BJ (cell line): ENCODE data around the gene BRD2. TPM values are rescaled to one million over a fixed set of nuclear protein-coding genes. Genes with fewer than 3 reads are reported as not detected.

Experiments
- CTCF ChIA-PET: fragments of 350-600 bp; formaldehyde crosslinking; extraction: SDS; loops from one replicate; lab custom pipeline; 2021; ENCODE audit warnings: antibody characterized with exemption, inconsistent platforms; lab: Yijun Ruan, JAX
- POLR2A ChIA-PET: fragments of 300-600 bp; sonication (Branson Sonifier 250); formaldehyde crosslinking; extraction: SDS; loops from one replicate; lab custom pipeline; 2021; ENCODE audit warnings: antibody characterized with exemption; lab: Charles Lee
- DNase-seq: peaks from one replicate; pipeline ENCODE4 v3.0.0-alpha.2; 2011; ENCODE audit warnings: low read depth
- H3K27me3 ChIP-seq: 2 replicates; pipeline ENCODE4 v1.6.0; 2011; ENCODE audit warnings: low read length; ENCODE audit not compliant: control insufficient read depth, insufficient read depth
- H3K36me3 ChIP-seq: 2 replicates; pipeline ENCODE4 v1.5.1; 2011; ENCODE audit warnings: low read length; ENCODE audit not compliant: control insufficient read depth, insufficient read depth
- H3K4me3 ChIP-seq: 2 replicates; pipeline ENCODE4 v1.5.1; 2011; ENCODE audit warnings: low read depth, mild to moderate bottlenecking, control low read depth, low read length
- polyA plus RNA-seq: library from polyadenylated mRNA; depleted of rRNA; stranded (reverse); fragments of >200 nt; gene quantifications from 2 replicates; pipeline ENCODE4 v1.2.3, GENCODE V29; 2011
- TF ChIP-seq, protein P1 (sequence below): IDR thresholded peaks from 2 replicates; pipeline ENCODE4 v1.5.1; 2011; ENCODE audit warnings: low read depth, mild to moderate bottlenecking, control low read depth, inconsistent platforms, low read length, moderate library complexity; ENCODE audit not compliant: insufficient read depth

Gene BRD2
- polyA plus RNA-seq, 1 experiment: 128 TPM

DNA sequence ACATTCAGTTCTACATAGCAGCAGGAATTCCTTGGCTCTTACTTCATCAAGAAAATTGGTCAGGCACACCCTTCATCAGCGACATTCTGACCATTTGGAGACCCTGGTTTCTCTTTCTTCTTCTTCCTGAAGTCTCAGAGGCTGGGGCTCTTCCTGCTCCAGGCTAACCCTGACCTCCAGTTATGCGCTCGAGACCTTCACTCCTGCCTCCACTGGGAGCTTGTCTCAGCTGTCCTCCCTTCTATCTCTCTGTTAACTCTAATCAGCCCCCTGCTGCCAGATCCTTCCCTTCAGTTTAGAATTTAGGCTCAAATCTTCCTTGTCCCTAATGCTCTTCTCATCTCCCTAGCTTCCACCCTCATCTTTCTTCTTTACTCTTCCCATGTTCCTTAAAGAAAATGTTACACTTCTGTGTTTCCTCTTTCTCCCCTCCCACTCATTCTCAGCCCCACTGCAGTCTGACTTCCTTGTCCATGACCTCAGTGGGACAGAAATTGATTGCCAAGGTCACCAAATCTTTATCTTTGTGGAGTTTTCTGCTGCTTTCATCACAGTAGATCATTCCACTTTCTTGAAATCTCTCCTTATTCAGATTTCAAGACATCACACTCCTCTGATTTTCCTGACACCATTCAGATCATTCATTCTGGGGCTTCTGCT lies 49.4 kb downstream of the BRD2 start:
- POLR2A ChIA-PET: no interaction called here
- TF ChIP-seq, protein P1, sequence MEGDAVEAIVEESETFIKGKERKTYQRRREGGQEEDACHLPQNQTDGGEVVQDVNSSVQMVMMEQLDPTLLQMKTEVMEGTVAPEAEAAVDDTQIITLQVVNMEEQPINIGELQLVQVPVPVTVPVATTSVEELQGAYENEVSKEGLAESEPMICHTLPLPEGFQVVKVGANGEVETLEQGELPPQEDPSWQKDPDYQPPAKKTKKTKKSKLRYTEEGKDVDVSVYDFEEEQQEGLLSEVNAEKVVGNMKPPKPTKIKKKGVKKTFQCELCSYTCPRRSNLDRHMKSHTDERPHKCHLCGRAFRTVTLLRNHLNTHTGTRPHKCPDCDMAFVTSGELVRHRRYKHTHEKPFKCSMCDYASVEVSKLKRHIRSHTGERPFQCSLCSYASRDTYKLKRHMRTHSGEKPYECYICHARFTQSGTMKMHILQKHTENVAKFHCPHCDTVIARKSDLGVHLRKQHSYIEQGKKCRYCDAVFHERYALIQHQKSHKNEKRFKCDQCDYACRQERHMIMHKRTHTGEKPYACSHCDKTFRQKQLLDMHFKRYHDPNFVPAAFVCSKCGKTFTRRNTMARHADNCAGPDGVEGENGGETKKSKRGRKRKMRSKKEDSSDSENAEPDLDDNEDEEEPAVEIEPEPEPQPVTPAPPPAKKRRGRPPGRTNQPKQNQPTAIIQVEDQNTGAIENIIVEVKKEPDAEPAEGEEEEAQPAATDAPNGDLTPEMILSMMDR: no peak
- CTCF ChIA-PET: interaction anchor here (0.6 to 1.9 kb wide), 8 partner anchors 8 to 232 kb away, joined by 3 to 13 read pairs (median 4); partner anchors contain the start of gene HLA-DOA
- H3K27me3 ChIP-seq: peaks cover 27% of the 10 kb centered on the region
- no peak overlapping the region for H3K4me3 ChIP-seq
- no peaks in the 10 kb centered on the region for H3K36me3 ChIP-seq
- no peak for DNase-seq

DNA sequence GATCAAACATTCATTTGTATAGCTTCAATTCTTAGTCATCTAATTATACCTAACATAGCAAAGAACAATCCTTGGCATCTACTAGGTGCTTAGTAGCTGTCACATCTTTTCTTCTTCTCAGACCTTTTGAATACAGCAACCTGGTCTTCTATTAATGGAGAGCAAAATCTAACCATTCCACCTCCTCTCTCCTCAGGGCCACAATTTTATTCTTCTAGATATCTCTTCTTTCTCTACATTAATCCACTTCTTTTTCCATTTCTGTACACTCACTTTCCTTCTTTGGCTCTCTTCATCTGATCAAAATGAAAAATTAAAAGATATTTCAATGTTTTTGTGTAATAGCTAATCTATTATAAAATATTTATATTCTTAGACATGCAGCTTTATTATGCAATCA lies 50.0 kb downstream of the BRD2 start:
- peaks cover 27% of the 10 kb centered on the region for H3K27me3 ChIP-seq
- ChIA-PET POLR2A (no interaction called here), CTCF (interaction anchor here (0.6 to 1.9 kb wide), 9 partner anchors 9 to 231 kb away, joined by 3 to 13 read pairs (median 3); partner anchors contain the start of gene HLA-DOA)
- no peak overlapping the region for H3K4me3 ChIP-seq
- TF ChIP-seq, protein P1: no peak
- H3K36me3 ChIP-seq: no peaks in the 10 kb centered on the region
- no peak for DNase-seq

DNA sequence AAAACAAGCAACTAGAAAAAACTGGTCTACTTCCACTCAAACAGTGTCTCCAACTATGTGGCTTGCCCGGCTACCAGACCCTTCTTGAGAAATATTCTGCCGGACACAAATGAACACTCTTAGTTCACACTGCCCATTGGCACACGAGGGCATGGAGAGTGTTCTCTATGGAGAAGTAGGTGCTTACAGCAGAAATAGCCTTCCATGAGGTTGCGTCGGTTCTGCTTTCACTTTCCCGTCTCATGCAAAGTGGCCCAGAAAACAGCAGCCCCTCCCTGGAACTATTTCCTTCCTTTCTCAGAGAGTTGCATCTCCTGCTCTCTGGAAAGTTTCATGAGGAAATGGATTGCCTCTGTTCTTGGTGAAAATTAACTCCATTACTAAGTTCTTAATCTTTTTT lies 50.5 kb downstream of the BRD2 start:
- DNase-seq: no peak
- POLR2A ChIA-PET: interaction anchor here (0.6 kb wide), 1 partner anchor 16 kb away, joined by 9 read pairs; no protein-coding TSS in a partner anchor
- Histone ChIP-seq H3K36me3 (no peaks in the 10 kb centered on the region), H3K4me3 (no peak overlapping the region), H3K27me3 (peaks cover 23% of the 10 kb centered on the region)
- TF ChIP-seq, protein P1: no peak
- CTCF ChIA-PET: interaction anchor here (0.6 to 1.9 kb wide), 8 partner anchors 9 to 1305 kb away, joined by 3 to 13 read pairs (median 3); partner anchors contain the start of gene HLA-DOA

DNA sequence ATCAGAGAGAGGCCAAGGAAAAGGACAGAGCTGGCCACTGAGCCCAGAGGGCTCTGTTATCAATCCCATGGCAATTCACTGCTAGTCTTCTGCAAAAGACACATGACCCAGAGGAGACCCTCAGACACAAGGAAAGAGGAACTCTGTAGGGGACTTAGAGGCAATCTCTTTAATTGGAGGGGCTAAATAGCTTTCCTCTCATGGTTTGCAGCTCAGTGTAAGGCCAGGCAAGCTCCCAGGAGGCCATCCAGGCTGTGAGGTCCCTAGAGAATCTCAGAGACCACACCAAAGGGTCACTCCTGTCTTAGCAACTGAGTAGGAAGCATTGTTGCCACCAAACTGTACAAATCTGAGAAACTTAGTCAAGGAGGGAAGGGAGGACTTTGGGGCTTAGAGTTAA lies 51.0 kb downstream of the BRD2 start:
- ChIA-PET CTCF (interaction anchor here (0.6 to 1.9 kb wide), 5 partner anchors 99 to 1305 kb away, joined by 3 to 13 read pairs (median 3); no protein-coding TSS in a partner anchor), POLR2A (interaction anchor here (0.6 kb wide), 1 partner anchor 17 kb away, joined by 9 read pairs; no protein-coding TSS in a partner anchor)
- H3K27me3 ChIP-seq: peaks cover 23% of the 10 kb centered on the region
- TF ChIP-seq, protein P1: no peak
- no peak overlapping the region for H3K4me3 ChIP-seq
- H3K36me3 ChIP-seq: no peaks in the 10 kb centered on the region
- no peak for DNase-seq

DNA sequence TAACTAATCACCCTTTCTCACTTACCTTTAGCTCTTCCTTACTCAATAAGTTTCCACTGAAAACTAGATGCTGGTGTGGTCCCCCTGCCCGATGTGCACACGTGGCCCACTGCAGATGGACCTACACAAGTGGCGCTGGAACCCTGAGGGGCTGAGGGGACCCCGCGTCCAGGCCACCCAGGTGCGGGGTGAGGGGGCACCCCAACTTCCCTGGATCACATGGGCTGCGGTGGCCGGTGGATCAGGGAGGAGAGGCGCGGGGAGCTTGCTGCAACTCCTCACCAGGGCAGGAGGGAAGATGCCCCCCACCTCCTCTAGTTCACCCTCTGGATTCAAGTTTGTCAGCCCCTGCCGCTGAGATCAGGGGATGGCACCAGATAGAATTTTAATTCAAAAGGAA lies 53.5 kb downstream of the BRD2 start:
- ChIA-PET POLR2A (no interaction called here), CTCF (no interaction called here)

More for the DNA sequence above, 53.5 kb downstream of the BRD2 start:
- Histone ChIP-seq H3K4me3 (no peak overlapping the region), H3K27me3 (peaks cover 19% of the 10 kb centered on the region), H3K36me3 (no peaks in the 10 kb centered on the region)
- DNase-seq: no peak
- TF ChIP-seq, protein P1: no peak
